ENCODE results near the gene SLA2.
"Not testable (repeated sequence)": the region's sequence is repeated elsewhere in the genome, so short reads cannot be mapped to it uniquely, and the experiment has no call there.

SLA2 gene

GRCh38 chr20:36611625-36612024 is 34.4 kb downstream of the SLA2 start:
- TF ChIP-seq POLR2A (IDR thresholded peaks at IDR 0.05; ENCODE audit: extremely low read depth, insufficient read length) = no peak

GRCh38 chr20:36608388-36608728 is 37.6 kb downstream of the SLA2 start:
- DNase-seq (ENCODE audit: low read depth) = not testable (repeated sequence)
- peak overlapping the region; percentile 93 for H3K4me3 ChIP-seq (ENCODE audit: low read depth, low read length)

More at GRCh38 chr20:36611625-36612024, 34.4 kb downstream of the SLA2 start:
- no peak overlapping the region for H3K4me3 ChIP-seq (ENCODE audit: low read depth, low read length)
- no peak for DNase-seq (ENCODE audit: low read depth)

- peak overlapping the region; percentile 93 for H3K4me3 ChIP-seq (ENCODE audit: low read depth, low read length)
Observed at GRCh38 chr20:36607586-36608387, 38.2 kb downstream of the SLA2 start.

GRCh38 chr20:36606158-36607066 is 39.6 kb downstream of the SLA2 start:
- peak; percentile 90 for DNase-seq (ENCODE audit: low read depth)
- peak overlapping the region; percentile 93 for H3K4me3 ChIP-seq (ENCODE audit: low read depth, low read length)
- TF ChIP-seq MYC (IDR thresholded peaks at IDR 0.05; ENCODE audit: low read depth, low read length) (peak; percentile 28; the same call in 1 of the 2 replicates), MAX (IDR thresholded peaks at IDR 0.05; ENCODE audit: low read depth, low read length) (no peak), POLR2A (IDR thresholded peaks at IDR 0.05; ENCODE audit: extremely low read depth, insufficient read length) (peak; percentile 23), CTCF (IDR thresholded peaks at IDR 0.05; ENCODE audit: low read depth, low read length) (no peak)

More at GRCh38 chr20:36607586-36608387, 38.2 kb downstream of the SLA2 start:
- no peak for TF ChIP-seq CTCF (IDR thresholded peaks at IDR 0.05; ENCODE audit: low read depth, low read length)
- TF ChIP-seq POLR2A (IDR thresholded peaks at IDR 0.05; ENCODE audit: extremely low read depth, insufficient read length) = no peak
- TF ChIP-seq MAX (IDR thresholded peaks at IDR 0.05; ENCODE audit: low read depth, low read length) = no peak
- no peak for TF ChIP-seq MYC (IDR thresholded peaks at IDR 0.05; ENCODE audit: low read depth, low read length)
- no peak for DNase-seq (ENCODE audit: low read depth)

GRCh38 chr20:36605399-36606157 is 40.4 kb downstream of the SLA2 start, which contains the start of gene RAB5IF:
Gene RAB5IF, plus strand, starts transcription at chr20:36605779. Its CDS starts 173 bp downstream, at chr20:36605952.
- DNase-seq (ENCODE audit: low read depth) = peak; percentile 100
- peak; percentile 85 for TF ChIP-seq MYC (IDR thresholded peaks at IDR 0.05; ENCODE audit: low read depth, low read length)
- TF ChIP-seq CTCF (IDR thresholded peaks at IDR 0.05; ENCODE audit: low read depth, low read length) = peak; percentile 85
- TF ChIP-seq POLR2A (IDR thresholded peaks at IDR 0.05; ENCODE audit: extremely low read depth, insufficient read length) = peak; percentile 97
- TF ChIP-seq MAX (IDR thresholded peaks at IDR 0.05; ENCODE audit: low read depth, low read length) = peak; percentile 76
- peak within 1 kb of the TSS; percentile 93 for H3K4me3 ChIP-seq (ENCODE audit: low read depth, low read length)

GRCh38 chr20:36604952-36605398 is 41.0 kb downstream of the SLA2 start:
- TF ChIP-seq MAX (IDR thresholded peaks at IDR 0.05; ENCODE audit: low read depth, low read length) (peak; percentile 89), MYC (IDR thresholded peaks at IDR 0.05; ENCODE audit: low read depth, low read length) (peak; percentile 74), POLR2A (IDR thresholded peaks at IDR 0.05; ENCODE audit: extremely low read depth, insufficient read length) (no peak), CTCF (IDR thresholded peaks at IDR 0.05; ENCODE audit: low read depth, low read length) (no peak)
- H3K4me3 ChIP-seq (ENCODE audit: low read depth, low read length) = peak overlapping the region; percentile 76
- peak; percentile 91 for DNase-seq (ENCODE audit: low read depth)
